Kidney (tissue), 14 donors: Measurements from ENCODE around the gene FRAT1. TPM values are rescaled to one million over a fixed set of nuclear protein-coding genes. Genes with fewer than 3 reads are reported as not detected.

Experiments used
- DNase-seq, 5 donors: peaks; one replicate each; pipeline ENCODE4 v3.0.0-alpha.2; 2013 to 2020
- FAIRE-seq: peaks from 2 replicates; lab custom pipeline; 2012; peaks lifted over from hg19 to GRCh38; lab: Jason Lieb, UNC
- H3K27ac ChIP-seq, 2 donors: one replicate each; pipeline ENCODE4 v1.7.0; 2013; ENCODE audit warnings: low read depth in 2 of 2, low read length in 2 of 2, inconsistent platforms in 1 of 2
- H3K27me3 ChIP-seq: one replicate; pipeline ENCODE4 v1.7.1; 2013; ENCODE audit warnings: low read length, inconsistent platforms; ENCODE audit not compliant: control insufficient read depth, insufficient read depth
- H3K36me3 ChIP-seq, 3 donors: one replicate each; pipeline versions ENCODE4 v1.7.0 to v1.7.1; 2013; ENCODE audit warnings: low read length in 3 of 3, control low read depth in 1 of 3, inconsistent platforms in 1 of 3; ENCODE audit not compliant: insufficient read depth in 3 of 3, control insufficient read depth in 2 of 3
- H3K4me1 ChIP-seq, 3 donors: one replicate each; pipeline versions ENCODE4 v1.7.0 to v1.7.1; 2013; ENCODE audit warnings: low read length in 3 of 3, inconsistent platforms in 1 of 3, low read depth in 1 of 3; ENCODE audit not compliant: control insufficient read depth in 2 of 3, insufficient read depth in 2 of 3
- H3K4me3 ChIP-seq, 3 donors: one replicate each; pipeline versions ENCODE4 v1.7.0 to v1.8.1; 2013; ENCODE audit warnings: low read length in 3 of 3, control low read depth in 1 of 3, inconsistent platforms in 1 of 3
- H3K9ac ChIP-seq, 3 donors: one replicate each; pipeline versions ENCODE4 v1.7.0 to v1.7.1; 2013; ENCODE audit warnings: low read length in 3 of 3, control low read depth in 1 of 3, inconsistent platforms in 1 of 3
- H3K9me3 ChIP-seq, 3 donors: one replicate each; pipeline versions ENCODE4 v1.7.0 to v1.7.1; 2013; ENCODE audit warnings: low read length in 3 of 3, control low read depth in 1 of 3, inconsistent platforms in 1 of 3; ENCODE audit not compliant: control insufficient read depth in 2 of 3, insufficient read depth in 1 of 3
- CTCF ChIP-seq: IDR thresholded peaks from 3 replicates; pipeline ENCODE4 v1.5.1; 2012; ENCODE audit warnings: mild to moderate bottlenecking, moderate library complexity, borderline replicate concordance; ENCODE audit not compliant: insufficient read depth; ENCODE audit errors: extremely low read depth
- intact Hi-C: fragments of 100-400 bp; cut with DNase I; formaldehyde crosslinking; loops from one replicate; pipeline ENCODE4 v1.11.1; 2022
- polyA plus RNA-seq: library from polyadenylated mRNA; stranded (reverse); fragments of 350-450 nt; fragmentation: Illumina TruSeq; extraction: RNeasy Lipid Tissue Mini Kit (QIAGEN cat#74804); gene quantifications from one replicate; pipeline ENCODE4 v1.2.3, GENCODE V29; 2014; ENCODE audit warnings: low read depth, low replicate concordance; ENCODE audit not compliant: insufficient read depth
- total RNA-seq: library from RNA; stranded (reverse); fragmentation: NEBNext Ultra II Directional; extraction: Animal tissue kit (Norgen Biotek cat#: 25700); gene quantifications from one replicate; pipeline ENCODE4 v1.2.1, GENCODE V29; 2021
- donor health status: control.
- donor health status: control.
- donor health status: control.
- donor health status: control.
- donor health status: control.
- donor health status: DM: yes; HTN: yes; CAD: no.
- donor health status: Normal renal cell carcinoma (clear cell type).

The FRAT1 gene
- total and polyA plus RNA-seq, 2 donors from 2014 or later = 2.1 to 7.0 TPM

- H3K9me3 ChIP-seq = no peaks in the 10 kb centered on the region
- H3K27ac ChIP-seq = no peak overlapping the region
- no peaks in the 10 kb centered on the region for H3K27me3 ChIP-seq
- DNase-seq (no peak), FAIRE-seq (no peak)
- intact Hi-C loops = no loop called here
- H3K4me3 ChIP-seq = no peak overlapping the region
- H3K36me3 ChIP-seq = no peaks in the 10 kb centered on the region
- no peak for TF ChIP-seq CTCF
- H3K9ac ChIP-seq = no peak overlapping the region
- H3K4me1 ChIP-seq = no peaks in the 10 kb centered on the region
Observed at GRCh38 chr10:97349752-97350513, 30.9 kb downstream of the FRAT1 start.

- DNase-seq = no peak
- no peaks in the 10 kb centered on the region for H3K9me3 ChIP-seq
- H3K4me1 ChIP-seq = peaks cover 0 to 3% (median 2%) of the 10 kb centered on the region in 3 donors
- H3K4me3 ChIP-seq = no peak overlapping the region
- H3K36me3 ChIP-seq = no peaks in the 10 kb centered on the region
- no peak overlapping the region for H3K9ac ChIP-seq
- intact Hi-C loops = no loop called here
- no peak overlapping the region for H3K27ac ChIP-seq
- TF ChIP-seq CTCF = no peak
- no peaks in the 10 kb centered on the region for H3K27me3 ChIP-seq
- FAIRE-seq = no peak
Observed at GRCh38 chr10:97353945-97354344, 34.9 kb downstream of the FRAT1 start.

GRCh38 chr10:97355571-97355975, 36.5 kb downstream of the FRAT1 start:
- H3K36me3 ChIP-seq = peaks cover 0 to 5% (median 0%) of the 10 kb centered on the region in 3 donors
- FAIRE-seq (no peak), DNase-seq (peak in 2 of 5 donors; percentile 26 to 55)
- intact Hi-C loops = no loop called here
- H3K4me3 ChIP-seq = no peak overlapping the region
- TF ChIP-seq CTCF = peak; percentile 21
- no peak overlapping the region for H3K27ac ChIP-seq
- no peaks in the 10 kb centered on the region for H3K27me3 ChIP-seq
- no peaks in the 10 kb centered on the region for H3K9me3 ChIP-seq
- peak overlapping the region in 1 of 3 donors; percentile 25 for H3K9ac ChIP-seq
- peaks cover 0 to 3% (median 2%) of the 10 kb centered on the region in 3 donors for H3K4me1 ChIP-seq
